ENCODE results near the gene PDE1C. TPM values are rescaled to one million over a fixed set of nuclear protein-coding genes. Genes with fewer than 3 reads are reported as not detected.

PDE1C gene
- total RNA-seq, 1 experiment from 2014 or later = 0.11 TPM

- Histone ChIP-seq H3K36me3 (no peaks in the 10 kb centered on the region), H3K27ac (no peak overlapping the region), H3K4me3 (no peak overlapping the region), H3K4me1 (replicated peaks) (no peaks in the 10 kb centered on the region; the same call in 1 of the 2 replicates), H3K9me3 (replicated peaks) (no peaks in the 10 kb centered on the region), H3K27me3 (replicated peaks) (no peaks in the 10 kb centered on the region)
- no peak for DNase-seq (ENCODE audit: low read depth in 1 of 2, low spot score in 2 of 2)
Measured at GRCh38 chr7:31819031-31819430, 251.2 kb downstream of the PDE1C start.

- H3K4me3 ChIP-seq = no peak overlapping the region
- H3K9me3 ChIP-seq (replicated peaks) = no peaks in the 10 kb centered on the region
- no peaks in the 10 kb centered on the region; the same call in 1 of the 2 replicates for H3K4me1 ChIP-seq (replicated peaks)
- no peak overlapping the region for H3K27ac ChIP-seq
- H3K27me3 ChIP-seq (replicated peaks) = no peaks in the 10 kb centered on the region
- no peak for DNase-seq (ENCODE audit: low read depth in 1 of 2, low spot score in 2 of 2)
- H3K36me3 ChIP-seq = no peaks in the 10 kb centered on the region
Measured at GRCh38 chr7:31816810-31817209, 253.4 kb downstream of the PDE1C start.

GRCh38 chr7:31815796-31816195, 254.4 kb downstream of the PDE1C start:
- Histone ChIP-seq H3K4me3 (no peak overlapping the region), H3K4me1 (replicated peaks) (no peaks in the 10 kb centered on the region; the same call in 1 of the 2 replicates), H3K9me3 (replicated peaks) (no peaks in the 10 kb centered on the region), H3K27me3 (replicated peaks) (no peaks in the 10 kb centered on the region), H3K27ac (no peak overlapping the region), H3K36me3 (no peaks in the 10 kb centered on the region)
- DNase-seq (ENCODE audit: low read depth in 1 of 2, low spot score in 2 of 2) = no peak

- no peak overlapping the region for H3K27ac ChIP-seq
Measured at GRCh38 chr7:31814187-31814586, 256.0 kb downstream of the PDE1C start.

GRCh38 chr7:31811650-31812461, 258.4 kb downstream of the PDE1C start:
- no peak for DNase-seq (ENCODE audit: low read depth in 1 of 2, low spot score in 2 of 2)
- H3K27me3 ChIP-seq (replicated peaks) = no peaks in the 10 kb centered on the region
- H3K4me3 ChIP-seq = no peak overlapping the region
- H3K36me3 ChIP-seq = no peaks in the 10 kb centered on the region
- H3K27ac ChIP-seq = no peak overlapping the region
- H3K9me3 ChIP-seq (replicated peaks) = no peaks in the 10 kb centered on the region
- H3K4me1 ChIP-seq (replicated peaks) = no peaks in the 10 kb centered on the region; the same call in 1 of the 2 replicates

More at GRCh38 chr7:31814187-31814586, 256.0 kb downstream of the PDE1C start:
- H3K9me3 ChIP-seq (replicated peaks) = no peaks in the 10 kb centered on the region
- no peaks in the 10 kb centered on the region; the same call in 1 of the 2 replicates for H3K4me1 ChIP-seq (replicated peaks)
- no peaks in the 10 kb centered on the region for H3K27me3 ChIP-seq (replicated peaks)
- peak in 1 of 2 experiments; percentile 3 for DNase-seq (ENCODE audit: low read depth in 1 of 2, low spot score in 2 of 2)
- no peak overlapping the region for H3K4me3 ChIP-seq
- H3K36me3 ChIP-seq = no peaks in the 10 kb centered on the region

GRCh38 chr7:31805209-31805818, 264.9 kb downstream of the PDE1C start:
- no peak overlapping the region for H3K4me3 ChIP-seq
- H3K9me3 ChIP-seq (replicated peaks) = no peaks in the 10 kb centered on the region
- no peaks in the 10 kb centered on the region for H3K36me3 ChIP-seq
- H3K4me1 ChIP-seq (replicated peaks) = no peaks in the 10 kb centered on the region
- no peak overlapping the region for H3K27ac ChIP-seq
- no peaks in the 10 kb centered on the region for H3K27me3 ChIP-seq (replicated peaks)
- DNase-seq (ENCODE audit: low read depth in 1 of 2, low spot score in 2 of 2) = no peak

GRCh38 chr7:31796375-31796774, 273.8 kb downstream of the PDE1C start:
- no peaks in the 10 kb centered on the region for H3K27me3 ChIP-seq (replicated peaks)
- no peak for DNase-seq (ENCODE audit: low read depth in 1 of 2, low spot score in 2 of 2)
- H3K27ac ChIP-seq = no peak overlapping the region
- no peaks in the 10 kb centered on the region for H3K4me1 ChIP-seq (replicated peaks)
- no peaks in the 10 kb centered on the region for H3K36me3 ChIP-seq
- H3K4me3 ChIP-seq = no peak overlapping the region
- H3K9me3 ChIP-seq (replicated peaks) = no peaks in the 10 kb centered on the region

GRCh38 chr7:31794851-31795344, 275.3 kb downstream of the PDE1C start:
- H3K4me3 ChIP-seq = no peak overlapping the region
- H3K9me3 ChIP-seq (replicated peaks) = no peaks in the 10 kb centered on the region
- H3K27me3 ChIP-seq (replicated peaks) = no peaks in the 10 kb centered on the region
- DNase-seq (ENCODE audit: low read depth in 1 of 2, low spot score in 2 of 2) = no peak
- no peak overlapping the region for H3K27ac ChIP-seq
- no peaks in the 10 kb centered on the region for H3K36me3 ChIP-seq
- no peaks in the 10 kb centered on the region for H3K4me1 ChIP-seq (replicated peaks)

- no peaks in the 10 kb centered on the region for H3K36me3 ChIP-seq
- no peaks in the 10 kb centered on the region for H3K4me1 ChIP-seq (replicated peaks)
- no peak overlapping the region for H3K27ac ChIP-seq
- H3K9me3 ChIP-seq (replicated peaks) = no peaks in the 10 kb centered on the region
- no peak for DNase-seq (ENCODE audit: low read depth in 1 of 2, low spot score in 2 of 2)
- no peak overlapping the region for H3K4me3 ChIP-seq
- no peaks in the 10 kb centered on the region for H3K27me3 ChIP-seq (replicated peaks)
Measured at GRCh38 chr7:31791881-31792280, 278.3 kb downstream of the PDE1C start.

- no peaks in the 10 kb centered on the region for H3K36me3 ChIP-seq
- no peaks in the 10 kb centered on the region for H3K9me3 ChIP-seq (replicated peaks)
- no peak overlapping the region for H3K4me3 ChIP-seq
- no peaks in the 10 kb centered on the region for H3K4me1 ChIP-seq (replicated peaks)
- no peak for DNase-seq (ENCODE audit: low read depth in 1 of 2, low spot score in 2 of 2)
- H3K27me3 ChIP-seq (replicated peaks) = no peaks in the 10 kb centered on the region
- H3K27ac ChIP-seq = no peak overlapping the region
Measured at GRCh38 chr7:31788883-31789680, 281.1 kb downstream of the PDE1C start.

GRCh38 chr7:31788445-31788844, 281.8 kb downstream of the PDE1C start:
- Histone ChIP-seq H3K36me3 (no peaks in the 10 kb centered on the region), H3K4me3 (no peak overlapping the region), H3K4me1 (replicated peaks) (no peaks in the 10 kb centered on the region), H3K9me3 (replicated peaks) (no peaks in the 10 kb centered on the region), H3K27me3 (replicated peaks) (no peaks in the 10 kb centered on the region), H3K27ac (no peak overlapping the region)
- DNase-seq (ENCODE audit: low read depth in 1 of 2, low spot score in 2 of 2) = no peak

- H3K4me1 ChIP-seq (replicated peaks) = no peaks in the 10 kb centered on the region
- no peaks in the 10 kb centered on the region for H3K36me3 ChIP-seq
- H3K9me3 ChIP-seq (replicated peaks) = no peaks in the 10 kb centered on the region
- H3K27me3 ChIP-seq (replicated peaks) = no peaks in the 10 kb centered on the region
- H3K4me3 ChIP-seq = no peak overlapping the region
- DNase-seq (ENCODE audit: low read depth in 1 of 2, low spot score in 2 of 2) = no peak
- no peak overlapping the region for H3K27ac ChIP-seq
Measured at GRCh38 chr7:31786326-31786725, 283.9 kb downstream of the PDE1C start.

- Histone ChIP-seq H3K4me3 (no peak overlapping the region), H3K36me3 (no peaks in the 10 kb centered on the region), H3K9me3 (replicated peaks) (no peaks in the 10 kb centered on the region), H3K27me3 (replicated peaks) (no peaks in the 10 kb centered on the region), H3K4me1 (replicated peaks) (no peaks in the 10 kb centered on the region), H3K27ac (no peak overlapping the region)
- DNase-seq (ENCODE audit: low read depth in 1 of 2, low spot score in 2 of 2) = no peak
Measured at GRCh38 chr7:31785101-31785500, 285.1 kb downstream of the PDE1C start.

GRCh38 chr7:31783221-31783620, 287.0 kb downstream of the PDE1C start:
- no peak overlapping the region for H3K4me3 ChIP-seq
- no peak for DNase-seq (ENCODE audit: low read depth in 1 of 2, low spot score in 2 of 2)
- no peaks in the 10 kb centered on the region for H3K4me1 ChIP-seq (replicated peaks)
- H3K9me3 ChIP-seq (replicated peaks) = no peaks in the 10 kb centered on the region
- no peak overlapping the region for H3K27ac ChIP-seq
- H3K27me3 ChIP-seq (replicated peaks) = no peaks in the 10 kb centered on the region
- no peaks in the 10 kb centered on the region for H3K36me3 ChIP-seq
